ENCODE data around the gene F11. TPM values are rescaled to one million over a fixed set of nuclear protein-coding genes. Genes with fewer than 3 reads are reported as not detected.

F11 gene
- total RNA-seq, 2 donors from 2014 or later: not detected

GRCh38 chr4:186330368-186330767, 64.4 kb downstream of the F11 start:
- Mint-ChIP-seq H3K27me3 (peaks cover 8% of the 10 kb centered on the region), H3K4me3 (no peak overlapping the region), H3K36me3 (ENCODE audit: low read depth) (no peaks in the 10 kb centered on the region), H3K27ac (no peak overlapping the region), H3K4me1 (no peaks in the 10 kb centered on the region)
- DNase-seq (no peak), ATAC-seq (no peak)
- H3K9me3 ChIP-seq (ENCODE audit: control insufficient read depth, low read length, poor library complexity, severe bottlenecking): peaks cover 2% of the 10 kb centered on the region

GRCh38 chr4:186335793-186336192, 69.8 kb downstream of the F11 start:
- no peaks in the 10 kb centered on the region for H3K4me1 Mint-ChIP-seq
- DNase-seq (no peak), ATAC-seq (no peak)
- peaks cover 2% of the 10 kb centered on the region for H3K9me3 ChIP-seq (ENCODE audit: control insufficient read depth, low read length, poor library complexity, severe bottlenecking)
- H3K27ac Mint-ChIP-seq: no peak overlapping the region
- H3K27me3 Mint-ChIP-seq: peaks cover 6% of the 10 kb centered on the region
- no peaks in the 10 kb centered on the region for H3K36me3 Mint-ChIP-seq (ENCODE audit: low read depth)
- no peak overlapping the region for H3K4me3 Mint-ChIP-seq

Other genes with a start within 250 kb of the F11 start
- 1 to 10 TPM in 1 of 2 donors, under 1 TPM in 1; 0.55 to 1.5 TPM for gene TLR3, start 197.0 kb upstream of the F11 start, total RNA-seq
- 1 to 10 TPM in 1 of 2 donors, not detected in 1; 1.4 TPM for gene FAM149A, start 161.5 kb upstream of the F11 start, total RNA-seq
- gene CYP4V2, start 74.6 kb upstream of the F11 start, total RNA-seq: 10 to 100 TPM; 20.9 to 21.0 TPM
- 1 to 10 TPM in 1 of 2 donors, under 1 TPM in 1; 0.52 to 1.5 TPM for gene KLKB1, start 38.7 kb upstream of the F11 start, total RNA-seq

All from T-helper 17 cell (primary cell).